ENCODE measurements around the gene CREB3L4.

Gene CREB3L4

GRCh38 chr1:153959454-153959853, 8.2 kb upstream of the CREB3L4 start:
- DNase-seq: no peak
- Mint-ChIP-seq H3K36me3 (ENCODE audit: low read depth) (peaks cover 17% of the 10 kb centered on the region), H3K27ac (peak overlapping the region; percentile 10), H3K27me3 (ENCODE audit: low read depth, poor library complexity) (no peaks in the 10 kb centered on the region), H3K9me3 (no peaks in the 10 kb centered on the region), H3K4me1 (peaks cover 78% of the 10 kb centered on the region), H3K4me3 (peak overlapping the region; percentile 29)
- TF ChIP-seq, protein P1, sequence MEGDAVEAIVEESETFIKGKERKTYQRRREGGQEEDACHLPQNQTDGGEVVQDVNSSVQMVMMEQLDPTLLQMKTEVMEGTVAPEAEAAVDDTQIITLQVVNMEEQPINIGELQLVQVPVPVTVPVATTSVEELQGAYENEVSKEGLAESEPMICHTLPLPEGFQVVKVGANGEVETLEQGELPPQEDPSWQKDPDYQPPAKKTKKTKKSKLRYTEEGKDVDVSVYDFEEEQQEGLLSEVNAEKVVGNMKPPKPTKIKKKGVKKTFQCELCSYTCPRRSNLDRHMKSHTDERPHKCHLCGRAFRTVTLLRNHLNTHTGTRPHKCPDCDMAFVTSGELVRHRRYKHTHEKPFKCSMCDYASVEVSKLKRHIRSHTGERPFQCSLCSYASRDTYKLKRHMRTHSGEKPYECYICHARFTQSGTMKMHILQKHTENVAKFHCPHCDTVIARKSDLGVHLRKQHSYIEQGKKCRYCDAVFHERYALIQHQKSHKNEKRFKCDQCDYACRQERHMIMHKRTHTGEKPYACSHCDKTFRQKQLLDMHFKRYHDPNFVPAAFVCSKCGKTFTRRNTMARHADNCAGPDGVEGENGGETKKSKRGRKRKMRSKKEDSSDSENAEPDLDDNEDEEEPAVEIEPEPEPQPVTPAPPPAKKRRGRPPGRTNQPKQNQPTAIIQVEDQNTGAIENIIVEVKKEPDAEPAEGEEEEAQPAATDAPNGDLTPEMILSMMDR (IDR thresholded peaks at IDR 0.05): no peak

DNA sequence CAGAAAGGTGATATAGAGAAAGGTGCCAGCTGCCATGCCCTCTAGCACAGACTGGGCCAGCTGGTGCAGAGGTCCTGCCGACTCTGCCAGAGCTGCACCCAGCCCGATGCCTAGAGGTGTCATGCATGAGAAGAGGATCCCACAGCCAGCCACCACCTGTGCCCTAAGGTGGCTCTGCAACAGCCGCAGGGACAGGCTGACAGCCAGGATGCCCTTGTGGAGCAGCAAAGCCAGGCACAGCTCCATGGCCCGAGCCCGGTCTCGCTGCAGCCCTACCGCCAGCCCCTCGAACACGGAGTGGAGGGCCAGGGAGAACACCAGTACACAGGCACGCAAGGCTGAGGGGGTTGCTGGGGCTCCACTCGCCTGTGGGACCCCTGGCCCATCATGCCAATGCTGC, 7.5 kb upstream of the CREB3L4 start:
- DNase-seq: no peak
- Mint-ChIP-seq H3K4me3 (no peak overlapping the region), H3K27ac (peak overlapping the region; percentile 32), H3K27me3 (ENCODE audit: low read depth, poor library complexity) (no peaks in the 10 kb centered on the region), H3K36me3 (ENCODE audit: low read depth) (peaks cover 17% of the 10 kb centered on the region), H3K4me1 (peaks cover 79% of the 10 kb centered on the region), H3K9me3 (no peaks in the 10 kb centered on the region)
- TF ChIP-seq, protein P1 (IDR thresholded peaks at IDR 0.05): no peak

DNA sequence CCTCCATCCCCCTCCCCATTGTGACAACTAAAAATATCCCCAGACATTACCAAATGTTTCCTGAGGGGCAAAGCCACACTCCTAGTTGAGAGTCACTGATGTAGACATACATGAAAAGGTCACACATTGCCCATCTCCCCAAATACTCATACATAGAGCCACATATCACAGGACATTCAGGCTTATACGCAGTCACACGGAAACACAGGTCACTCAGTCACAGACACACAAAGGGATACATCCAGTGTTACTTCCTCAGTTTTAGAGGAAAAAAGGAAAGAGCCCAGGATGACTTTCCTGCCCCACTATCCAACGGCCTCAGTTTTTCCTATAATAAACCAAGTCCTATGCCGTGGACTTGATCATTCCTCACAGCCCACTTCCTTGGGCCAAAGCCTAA, 6.3 kb upstream of the CREB3L4 start:
- Mint-ChIP-seq H3K9me3 (no peaks in the 10 kb centered on the region), H3K4me3 (peak overlapping the region; percentile 89), H3K27me3 (ENCODE audit: low read depth, poor library complexity) (no peaks in the 10 kb centered on the region), H3K36me3 (ENCODE audit: low read depth) (peaks cover 24% of the 10 kb centered on the region), H3K4me1 (peaks cover 82% of the 10 kb centered on the region), H3K27ac (peak overlapping the region; percentile 65)
- TF ChIP-seq, protein P1 (IDR thresholded peaks at IDR 0.05): no peak
- DNase-seq: no peak

GRCh38 chr1:153962088-153963029, 5.3 kb upstream of the CREB3L4 start:
- no peaks in the 10 kb centered on the region for H3K9me3 Mint-ChIP-seq
- DNase-seq: no peak
- no peaks in the 10 kb centered on the region for H3K27me3 Mint-ChIP-seq (ENCODE audit: low read depth, poor library complexity)

DNA sequence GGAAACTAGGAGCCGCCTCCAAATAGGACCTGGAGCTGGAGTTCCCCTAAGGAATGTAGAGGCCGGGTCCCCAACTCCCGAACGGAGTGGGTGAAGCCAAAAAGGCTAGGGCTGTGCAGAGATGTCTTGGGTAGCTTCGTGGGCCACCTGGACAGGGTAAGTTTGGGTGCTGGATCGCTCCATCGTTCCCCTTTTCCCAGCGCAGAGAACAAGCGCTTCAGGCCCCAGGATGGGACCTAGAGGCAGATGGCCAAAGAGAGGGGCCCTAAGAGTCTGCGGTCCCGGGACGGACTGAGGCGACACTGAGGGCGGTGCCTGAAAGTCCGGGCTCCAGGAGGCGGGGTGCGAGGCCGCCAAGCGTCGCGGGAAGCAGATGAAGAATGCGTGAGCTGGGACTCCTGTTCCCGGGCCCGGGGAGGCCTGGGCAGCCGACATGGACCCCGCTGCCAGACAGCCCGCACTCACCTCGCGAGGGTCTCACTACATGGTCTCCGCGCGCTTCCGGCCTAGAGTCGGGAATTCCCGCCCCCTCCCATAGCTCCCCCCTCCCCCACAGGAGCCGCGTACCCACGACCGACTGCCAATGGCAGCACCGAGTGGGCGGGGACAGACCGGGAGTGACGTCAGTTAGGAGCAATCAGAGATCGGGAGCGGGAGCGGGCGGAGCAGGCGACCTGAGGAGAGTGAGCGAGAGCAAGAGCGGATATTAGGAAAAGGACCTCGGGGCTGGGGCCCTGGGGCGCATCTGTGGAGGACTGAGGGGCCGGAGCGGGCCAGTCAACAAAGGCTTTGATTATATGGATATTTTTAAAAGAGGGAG, 4.5 kb upstream of the CREB3L4 start, which contains the start of gene SLC39A1:
Gene SLC39A1, minus strand, starts transcription at position 508 of the 820 bp plus-strand sequence. CDS start 822 bp downstream, outside the sequence.
- H3K27ac Mint-ChIP-seq: peak within 1 kb of the TSS; percentile 98
- peaks cover 84% of the 10 kb centered on the region for H3K4me1 Mint-ChIP-seq
- no peaks in the 10 kb centered on the region for H3K27me3 Mint-ChIP-seq (ENCODE audit: low read depth, poor library complexity)
- TF ChIP-seq, protein P1 (IDR thresholded peaks at IDR 0.05): no peak
- DNase-seq: peak; percentile 99
- peak within 1 kb of the TSS; percentile 89 for H3K4me3 Mint-ChIP-seq
- peaks cover 24% of the 10 kb centered on the region for H3K36me3 Mint-ChIP-seq (ENCODE audit: low read depth)
- no peaks in the 10 kb centered on the region for H3K9me3 Mint-ChIP-seq

More at GRCh38 chr1:153962088-153963029, 5.3 kb upstream of the CREB3L4 start:
- TF ChIP-seq, protein P1 (IDR thresholded peaks at IDR 0.05): no peak
- H3K4me3 Mint-ChIP-seq: peak overlapping the region; percentile 89
- H3K4me1 Mint-ChIP-seq: peaks cover 81% of the 10 kb centered on the region
- peaks cover 24% of the 10 kb centered on the region for H3K36me3 Mint-ChIP-seq (ENCODE audit: low read depth)
- H3K27ac Mint-ChIP-seq: peak overlapping the region; percentile 97

Data from nephron progenitor cell (in vitro differentiated cells).